D721Med (cell line): ENCODE data around the gene PEAR1.

Experiments
- DNase-seq: peaks from one replicate; pipeline ENCODE4 v3.0.0; 2011; ENCODE audit warnings: low spot score; ENCODE audit not compliant: insufficient read length
- FAIRE-seq: peaks from 2 replicates; lab custom pipeline; 2011; peaks lifted over from hg19 to GRCh38; lab: Jason Lieb, UNC
- CTCF ChIP-seq: IDR thresholded peaks from 2 replicates; pipeline ENCODE4 v1.5.1; 2012; ENCODE audit warnings: mild to moderate bottlenecking, control low read depth; ENCODE audit not compliant: insufficient read depth; ENCODE audit errors: missing control alignments

PEAR1 gene

DNA sequence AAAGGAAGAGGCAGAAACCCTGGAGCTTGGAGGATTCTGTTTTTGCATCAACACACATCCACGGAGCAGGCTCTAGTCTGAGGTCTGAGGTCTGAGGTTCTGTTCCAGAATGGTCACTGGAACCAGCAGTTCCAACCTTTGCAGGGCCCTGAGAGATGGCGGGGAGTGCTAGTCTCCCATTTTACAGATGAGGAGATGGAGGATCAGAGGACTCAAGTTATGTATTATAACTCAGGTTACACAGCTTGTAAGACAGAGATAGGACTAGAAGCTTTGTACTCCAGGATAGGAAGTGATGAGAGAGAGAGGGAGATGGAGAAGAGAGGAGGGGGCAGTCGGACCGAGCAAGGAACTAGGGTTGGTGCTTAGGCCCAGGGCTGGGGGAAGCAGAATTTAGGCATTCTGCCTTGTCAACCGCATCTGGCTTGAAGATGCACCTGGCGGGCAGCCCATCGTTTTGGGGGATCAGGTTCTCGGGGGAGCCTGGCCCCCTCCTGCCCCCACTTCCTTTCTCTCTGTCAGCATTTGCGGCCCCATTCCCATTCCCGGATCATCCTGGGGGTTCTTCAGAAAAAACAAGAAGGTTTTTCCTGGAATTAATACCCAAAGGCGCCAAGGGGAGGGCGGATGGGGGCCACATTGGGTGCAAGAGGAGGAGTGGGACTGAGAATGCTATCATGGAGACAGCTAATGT lies 5.6 kb downstream of the PEAR1 start:
- FAIRE-seq (no peak), DNase-seq (no peak)
- no peak for TF ChIP-seq CTCF

DNA sequence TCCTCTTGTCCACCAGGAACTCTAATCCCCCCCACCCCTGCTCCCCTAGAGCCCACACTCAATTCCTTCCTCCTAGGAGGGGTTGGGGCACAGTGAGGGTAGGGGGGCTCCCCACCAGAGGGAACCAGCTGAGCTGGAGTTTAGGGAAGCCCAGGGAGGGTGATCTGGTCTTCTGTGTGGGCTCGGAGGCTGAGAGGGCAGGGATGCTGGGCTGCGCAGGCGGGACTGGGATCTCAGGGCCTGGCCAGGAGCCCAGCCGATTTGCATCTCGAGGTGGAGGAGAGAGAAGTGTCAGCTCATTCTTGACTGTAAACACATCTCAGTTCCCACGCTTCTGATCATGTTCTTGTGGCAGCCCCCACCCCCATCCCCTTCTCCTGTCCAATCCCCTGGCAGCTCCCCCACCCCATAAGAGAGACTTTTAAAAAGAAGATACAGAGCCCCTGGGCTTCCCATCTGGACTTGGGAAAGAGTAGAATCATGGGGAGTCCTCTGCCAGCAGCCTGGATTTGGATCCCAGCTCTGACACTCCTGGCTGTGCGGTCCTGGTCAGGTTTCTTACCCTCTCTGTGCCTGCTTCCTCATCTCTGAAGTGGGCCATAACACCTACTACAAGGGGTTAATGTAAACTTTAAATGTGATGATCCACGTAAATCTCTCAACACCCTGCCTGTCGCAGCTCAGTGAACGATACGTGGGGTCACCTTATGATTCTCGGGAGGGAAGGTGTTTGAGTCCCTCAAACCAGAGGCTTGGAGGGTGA lies 6.6 kb downstream of the PEAR1 start:
- no peak for TF ChIP-seq CTCF
- FAIRE-seq (no peak), DNase-seq (no peak)

GRCh38 chr1:156900896-156901589 lies 7.5 kb downstream of the PEAR1 start:
- FAIRE-seq (no peak), DNase-seq (no peak)
- no peak for TF ChIP-seq CTCF

DNA sequence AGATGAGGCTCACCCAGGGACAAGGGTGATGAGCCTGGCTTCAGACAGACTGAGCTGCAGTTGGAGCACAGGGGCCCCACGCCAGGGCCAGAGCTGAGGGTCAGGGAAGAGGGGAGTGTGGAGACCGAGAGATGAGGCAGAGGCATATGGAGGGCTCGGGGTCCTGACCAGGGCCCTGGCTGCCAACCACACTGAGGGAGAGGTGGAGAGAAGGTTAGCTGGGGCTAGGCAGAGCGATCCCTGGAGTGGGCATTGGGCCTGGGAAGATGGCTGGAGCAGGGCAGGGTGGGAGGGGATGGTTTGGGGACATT lies 8.0 kb downstream of the PEAR1 start:
- FAIRE-seq = no peak
- DNase-seq = no peak
- no peak for TF ChIP-seq CTCF

GRCh38 chr1:156901966-156902915 lies 8.7 kb downstream of the PEAR1 start:
- FAIRE-seq = no peak
- TF ChIP-seq CTCF = no peak
- DNase-seq = no peak

- TF ChIP-seq CTCF = no peak
- FAIRE-seq (no peak), DNase-seq (no peak)
These were observed 10.0 kb downstream of the PEAR1 start for GRCh38 chr1:156903328-156904091.
